CD14-positive monocyte (primary cell): Measurements from ENCODE around the gene PDCD11. TPM values are rescaled to one million over a fixed set of nuclear protein-coding genes. Genes with fewer than 3 reads are reported as not detected.

Source experiments
- DNase-seq, 3 donors: peaks; one replicate each; pipeline ENCODE4 v3.0.0-alpha.2; 2011 to 2022
- H2AFZ ChIP-seq: 2 replicates; pipeline ENCODE4 v1.6.0; 2012; ENCODE audit warnings: mild to moderate bottlenecking, low read depth, low read length, inconsistent platforms; ENCODE audit not compliant: insufficient read depth, poor library complexity, severe bottlenecking
- H3K27ac ChIP-seq, 2 donors: 1 replicate in 1 of 2; 2 replicates in 1 of 2; pipeline ENCODE4 v1.5.1; 2012 to 2013; ENCODE audit warnings: low read length in 2 of 2, control low read depth in 1 of 2, inconsistent platforms in 1 of 2, low read depth in 1 of 2, mild to moderate bottlenecking in 1 of 2
- H3K27me3 ChIP-seq, 2 donors: one replicate each; pipeline versions ENCODE4 v1.6.0 to v1.6.1; 2011 to 2013; ENCODE audit warnings: low read length in 2 of 2; ENCODE audit not compliant: control insufficient read depth in 2 of 2, insufficient read depth in 2 of 2
- H3K36me3 ChIP-seq, 2 donors: replicated peaks in 1 of 2; 1 replicate in 1 of 2; 2 replicates in 1 of 2; pipeline versions ENCODE4 v1.5.1 to v1.6.1; 2012 to 2013; ENCODE audit warnings: low read length in 2 of 2, control low read depth in 1 of 2, inconsistent platforms in 1 of 2, mild to moderate bottlenecking in 1 of 2; ENCODE audit not compliant: insufficient read depth in 2 of 2, control insufficient read depth in 1 of 2
- H3K4me1 ChIP-seq, 2 donors: 1 replicate in 1 of 2; 2 replicates in 1 of 2; pipeline versions ENCODE4 v1.5.1 to v1.6.1; 2012 to 2013; ENCODE audit warnings: low read length in 2 of 2, control low read depth in 1 of 2, inconsistent platforms in 1 of 2, mild to moderate bottlenecking in 1 of 2, moderate library complexity in 1 of 2; ENCODE audit not compliant: insufficient read depth in 2 of 2, control insufficient read depth in 1 of 2
- H3K4me2 ChIP-seq: replicated peaks from 2 replicates; pipeline ENCODE3; 2012; ENCODE audit warnings: low read length, moderate library complexity, mild to moderate bottlenecking; ENCODE audit not compliant: poor library complexity, severe bottlenecking; ENCODE audit errors: extremely low read depth
- H3K4me3 ChIP-seq, 3 experiments: fragments of 200-600 bp in 1 of 3; sonication (generic) in 1 of 3; replicated peaks in 1 of 3; 1 replicate in 2 of 3; 2 replicates in 1 of 3; pipeline ENCODE4 v1.5.1; 2011 to 2013; ENCODE audit warnings: low read length in 3 of 3, mild to moderate bottlenecking in 3 of 3, control low read depth in 2 of 3, low read depth in 2 of 3, inconsistent platforms in 1 of 3, moderate library complexity in 1 of 3
- H3K79me2 ChIP-seq: 2 replicates; pipeline ENCODE4 v1.6.0; 2012; ENCODE audit warnings: mild to moderate bottlenecking, control low read depth, inconsistent platforms, low read length, moderate library complexity; ENCODE audit not compliant: insufficient read depth
- H3K9ac ChIP-seq: 2 replicates; pipeline ENCODE4 v1.6.0; 2017; ENCODE audit warnings: low read length, mild to moderate bottlenecking; ENCODE audit not compliant: insufficient read depth, poor library complexity, severe bottlenecking
- H3K9me3 ChIP-seq, 2 donors: replicated peaks in 1 of 2; 1 replicate in 1 of 2; 2 replicates in 1 of 2; pipeline versions ENCODE4 v1.5.1 to v1.6.1; 2012 to 2013; ENCODE audit warnings: low read length in 2 of 2, control low read depth in 1 of 2; ENCODE audit not compliant: control insufficient read depth in 1 of 2, insufficient read depth in 1 of 2
- H4K20me1 ChIP-seq: 2 replicates; pipeline ENCODE4 v1.6.0; 2012; ENCODE audit warnings: mild to moderate bottlenecking, low read length, control low read depth, moderate library complexity; ENCODE audit not compliant: insufficient read depth
- H3K27ac Mint-ChIP-seq, 7 donors: one replicate each; pipeline ENCODE4 v1.8.0; 2020; ENCODE audit warnings: mild to moderate bottlenecking in 7 of 7, mixed read lengths in 7 of 7, moderate library complexity in 6 of 7, inconsistent platforms in 2 of 7
- H3K27me3 Mint-ChIP-seq, 3 donors: one replicate each; pipeline ENCODE4 v1.8.0; 2021 to 2022; ENCODE audit warnings: low read depth in 3 of 3, mild to moderate bottlenecking in 3 of 3, mixed read lengths in 3 of 3, moderate library complexity in 3 of 3, inconsistent platforms in 1 of 3
- H3K36me3 Mint-ChIP-seq, 2 donors: one replicate each; pipeline ENCODE4 v1.8.0; 2020; ENCODE audit warnings: mixed read lengths in 2 of 2, inconsistent platforms in 1 of 2, mild to moderate bottlenecking in 1 of 2
- H3K4me1 Mint-ChIP-seq: one replicate; pipeline ENCODE4 v1.8.0; 2020; ENCODE audit warnings: mild to moderate bottlenecking, mixed read lengths
- H3K4me3 Mint-ChIP-seq, 2 donors: one replicate each; pipeline ENCODE4 v1.8.0; 2020; ENCODE audit warnings: mild to moderate bottlenecking in 2 of 2, mixed read lengths in 2 of 2, moderate library complexity in 1 of 2
- H3K9me3 Mint-ChIP-seq, 7 donors: one replicate each; pipeline ENCODE4 v1.8.0; 2020 to 2022; ENCODE audit warnings: mixed read lengths in 7 of 7, mild to moderate bottlenecking in 6 of 7, moderate library complexity in 6 of 7, inconsistent platforms in 2 of 7
- WGBS: methylation state at CpG from one replicate; pipeline ENCODE4 v1.1.5; 2013; ENCODE audit warnings: missing lambda C conversion rate; ENCODE audit not compliant: insufficient coverage; 5-methylcytosine and 5-hydroxymethylcytosine counted together
- intact Hi-C, 2 donors: fragments of 100-400 bp; cut with micrococcal nuclease; formaldehyde crosslinking; loops; one replicate each; pipeline versions ENCODE4 v1.15.0 to v1.15.1; 2023
- polyA plus RNA-seq, 3 donors: library from polyadenylated mRNA; depleted of rRNA in 1 of 3; unstranded in 2 of 3; stranded (reverse) in 1 of 3; fragments of 300-500 nt in 2 of 3; fragments of >200 nt in 1 of 3; fragmentation: Illumina TruSeq in 2 of 3; gene quantifications; 1 replicate in 2 of 3; 2 replicates in 1 of 3; pipeline ENCODE4 v1.2.3, GENCODE V29; 2012 to 2021
- TF ChIP-seq, protein P1 (sequence below): fragments of 200-600 bp; IDR thresholded peaks from one replicate; pipeline ENCODE4 v1.8.0; 2022; ENCODE audit warnings: antibody characterized with exemption, mild to moderate bottlenecking

Gene PDCD11
- polyA plus RNA-seq, 3 donors, result 2.9 to 9.7 (median 3.3) TPM

DNA sequence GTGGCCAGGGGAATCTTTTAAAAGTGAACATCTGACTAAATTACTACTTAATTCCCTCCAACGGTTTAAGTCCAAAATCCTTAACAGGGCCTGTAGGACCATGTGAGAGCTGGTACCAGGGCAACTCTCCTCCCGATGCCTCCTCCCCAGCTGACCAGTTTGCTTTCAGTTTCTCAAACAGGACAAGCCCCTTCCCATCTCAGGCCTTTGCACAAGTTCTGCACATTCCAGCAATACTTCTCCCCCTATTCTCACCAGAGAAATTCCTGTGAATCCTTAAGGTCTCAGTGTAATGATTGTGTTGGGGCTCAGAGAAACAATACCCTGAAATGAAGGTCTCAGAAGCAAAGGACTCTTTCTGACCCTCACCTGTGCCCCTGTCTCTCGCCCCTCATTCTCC lies 70.3 kb downstream of the PDCD11 start:
- Histone ChIP-seq H4K20me1 (no peaks in the 10 kb centered on the region), H3K4me3 (no peak overlapping the region), H3K9me3 (no peaks in the 10 kb centered on the region), H2AFZ (no peak overlapping the region), H3K27ac (peak overlapping the region in 1 of 2 donors; percentile 49), H3K27me3 (no peaks in the 10 kb centered on the region), H3K4me2 (no peak overlapping the region), H3K4me1 (peaks cover 69 to 74% of the 10 kb centered on the region in 2 donors), H3K79me2 (no peaks in the 10 kb centered on the region), H3K9ac (no peak overlapping the region), H3K36me3 (no peaks in the 10 kb centered on the region)
- H3K9me3 Mint-ChIP-seq, result peaks cover 0 to 11% (median 4%) of the 10 kb centered on the region in 7 donors
- peak overlapping the region in 3 of 7 donors; percentile 12 to 71 (median 42) for H3K27ac Mint-ChIP-seq
- peaks cover 0 to 5% (median 2%) of the 10 kb centered on the region in 3 donors for H3K27me3 Mint-ChIP-seq
- TF ChIP-seq, protein P1, sequence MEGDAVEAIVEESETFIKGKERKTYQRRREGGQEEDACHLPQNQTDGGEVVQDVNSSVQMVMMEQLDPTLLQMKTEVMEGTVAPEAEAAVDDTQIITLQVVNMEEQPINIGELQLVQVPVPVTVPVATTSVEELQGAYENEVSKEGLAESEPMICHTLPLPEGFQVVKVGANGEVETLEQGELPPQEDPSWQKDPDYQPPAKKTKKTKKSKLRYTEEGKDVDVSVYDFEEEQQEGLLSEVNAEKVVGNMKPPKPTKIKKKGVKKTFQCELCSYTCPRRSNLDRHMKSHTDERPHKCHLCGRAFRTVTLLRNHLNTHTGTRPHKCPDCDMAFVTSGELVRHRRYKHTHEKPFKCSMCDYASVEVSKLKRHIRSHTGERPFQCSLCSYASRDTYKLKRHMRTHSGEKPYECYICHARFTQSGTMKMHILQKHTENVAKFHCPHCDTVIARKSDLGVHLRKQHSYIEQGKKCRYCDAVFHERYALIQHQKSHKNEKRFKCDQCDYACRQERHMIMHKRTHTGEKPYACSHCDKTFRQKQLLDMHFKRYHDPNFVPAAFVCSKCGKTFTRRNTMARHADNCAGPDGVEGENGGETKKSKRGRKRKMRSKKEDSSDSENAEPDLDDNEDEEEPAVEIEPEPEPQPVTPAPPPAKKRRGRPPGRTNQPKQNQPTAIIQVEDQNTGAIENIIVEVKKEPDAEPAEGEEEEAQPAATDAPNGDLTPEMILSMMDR, result no peak
- H3K4me1 Mint-ChIP-seq, result peaks cover 74% of the 10 kb centered on the region
- intact Hi-C loops, result no loop called here
- DNase-seq, result no peak
- 71% methylated on average over 3 of the region's 3 CpGs for WGBS
- H3K4me3 Mint-ChIP-seq, result no peak overlapping the region
- H3K36me3 Mint-ChIP-seq, result peaks cover 2 to 3% of the 10 kb centered on the region in 2 donors

DNA sequence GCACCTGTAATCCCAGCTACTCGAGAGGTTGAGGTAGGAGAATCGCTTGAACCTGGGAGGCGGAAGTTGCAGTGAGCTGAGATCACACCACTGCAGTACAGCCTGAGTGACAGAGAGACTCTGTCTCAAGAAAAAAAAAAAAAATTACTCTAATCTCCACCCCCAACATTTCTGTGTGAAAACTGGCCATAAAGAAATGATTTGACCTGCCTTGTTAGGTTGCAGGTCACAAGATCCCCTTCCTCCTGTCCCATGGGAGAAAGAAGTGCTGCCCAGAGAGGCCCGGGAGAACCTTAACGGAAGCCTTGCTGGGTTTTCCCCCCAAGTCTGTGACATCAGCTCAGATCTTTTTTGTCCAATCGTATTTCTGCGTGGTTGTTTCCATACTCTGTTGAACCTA lies 71.0 kb downstream of the PDCD11 start:
- intact Hi-C loops, result no loop called here
- whole genome bisulfite sequencing, result 81% methylated on average over 2 of the region's 7 CpGs
- DNase-seq, result peak in 1 of 3 donors; percentile 37
- H3K9me3 ChIP-seq, result no peaks in the 10 kb centered on the region
- H3K36me3 ChIP-seq, result no peaks in the 10 kb centered on the region
- H3K36me3 Mint-ChIP-seq, result peaks cover 2 to 3% of the 10 kb centered on the region in 2 donors
- TF ChIP-seq, protein P1, result no peak
- H3K27me3 ChIP-seq, result no peaks in the 10 kb centered on the region
- no peak overlapping the region for H3K4me3 Mint-ChIP-seq
- peaks cover 76 to 80% of the 10 kb centered on the region in 2 donors for H3K4me1 ChIP-seq
- H3K27ac ChIP-seq, result peak overlapping the region in 1 of 2 donors; percentile 49
- no peak overlapping the region for H3K9ac ChIP-seq
- no peaks in the 10 kb centered on the region for H3K79me2 ChIP-seq
- peaks cover 81% of the 10 kb centered on the region for H3K4me1 Mint-ChIP-seq
- H4K20me1 ChIP-seq, result no peaks in the 10 kb centered on the region
- H3K27me3 Mint-ChIP-seq, result peaks cover 0 to 6% (median 2%) of the 10 kb centered on the region in 3 donors
- H3K9me3 Mint-ChIP-seq, result peaks cover 0 to 11% (median 4%) of the 10 kb centered on the region in 7 donors
- H2AFZ ChIP-seq, result no peak overlapping the region
- peak overlapping the region in 2 of 7 donors; percentile 36 to 48 for H3K27ac Mint-ChIP-seq
- peak overlapping the region in 1 of 3 experiments; percentile 4 for H3K4me3 ChIP-seq
- H3K4me2 ChIP-seq, result no peak overlapping the region
